ENCODE results near the gene MYH13.
A peak's percentile ranks its signal among the peaks of the same experiment; 100 is the strongest.

MYH13 gene

DNA sequence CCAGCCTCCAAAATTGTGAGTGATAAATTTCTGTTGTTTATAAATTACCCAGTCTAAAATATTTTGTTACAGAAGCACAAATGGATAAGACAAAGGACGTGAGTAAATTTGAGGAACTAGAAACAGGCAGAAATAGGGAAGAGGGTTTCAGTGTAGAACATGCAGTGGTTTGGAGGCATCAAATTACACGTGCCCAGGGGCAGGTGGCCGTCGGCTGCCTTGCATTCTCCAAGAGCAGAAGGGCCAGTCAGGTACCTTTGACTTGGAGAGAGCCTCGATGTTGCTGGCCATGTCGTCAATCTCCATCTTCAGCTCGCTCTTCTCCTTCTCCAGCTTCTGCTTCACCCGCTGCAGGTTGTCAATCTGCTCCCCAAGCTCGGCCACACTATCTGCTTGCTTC, 54.3 kb downstream of the MYH13 start:
- no peak for DNase-seq (ENCODE audit: low read depth)
- no peak overlapping the region for H3K4me3 ChIP-seq (ENCODE audit: low read length)
- TF ChIP-seq, protein P1, sequence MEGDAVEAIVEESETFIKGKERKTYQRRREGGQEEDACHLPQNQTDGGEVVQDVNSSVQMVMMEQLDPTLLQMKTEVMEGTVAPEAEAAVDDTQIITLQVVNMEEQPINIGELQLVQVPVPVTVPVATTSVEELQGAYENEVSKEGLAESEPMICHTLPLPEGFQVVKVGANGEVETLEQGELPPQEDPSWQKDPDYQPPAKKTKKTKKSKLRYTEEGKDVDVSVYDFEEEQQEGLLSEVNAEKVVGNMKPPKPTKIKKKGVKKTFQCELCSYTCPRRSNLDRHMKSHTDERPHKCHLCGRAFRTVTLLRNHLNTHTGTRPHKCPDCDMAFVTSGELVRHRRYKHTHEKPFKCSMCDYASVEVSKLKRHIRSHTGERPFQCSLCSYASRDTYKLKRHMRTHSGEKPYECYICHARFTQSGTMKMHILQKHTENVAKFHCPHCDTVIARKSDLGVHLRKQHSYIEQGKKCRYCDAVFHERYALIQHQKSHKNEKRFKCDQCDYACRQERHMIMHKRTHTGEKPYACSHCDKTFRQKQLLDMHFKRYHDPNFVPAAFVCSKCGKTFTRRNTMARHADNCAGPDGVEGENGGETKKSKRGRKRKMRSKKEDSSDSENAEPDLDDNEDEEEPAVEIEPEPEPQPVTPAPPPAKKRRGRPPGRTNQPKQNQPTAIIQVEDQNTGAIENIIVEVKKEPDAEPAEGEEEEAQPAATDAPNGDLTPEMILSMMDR (conservative IDR thresholded peaks at IDR 0.05; ENCODE audit: low read length), result no peak

DNA sequence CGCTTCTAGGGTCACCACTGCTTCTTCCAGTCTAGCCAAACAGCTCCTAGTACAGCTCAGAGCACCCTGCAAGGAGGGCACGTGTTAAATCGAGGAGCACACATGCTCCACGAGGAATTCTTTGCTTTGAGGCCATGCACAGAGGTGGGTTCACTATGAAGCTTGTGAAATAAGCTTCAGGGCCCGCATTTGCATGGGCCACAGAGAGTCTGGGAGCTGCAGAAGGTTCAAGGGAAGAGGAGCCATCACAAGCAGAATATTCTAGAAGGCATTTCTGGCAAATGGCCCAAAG, 55.3 kb downstream of the MYH13 start:
- no peak overlapping the region for H3K4me3 ChIP-seq (ENCODE audit: low read length)
- DNase-seq (ENCODE audit: low read depth), result no peak
- TF ChIP-seq, protein P1 (conservative IDR thresholded peaks at IDR 0.05; ENCODE audit: low read length), result no peak

- H3K4me3 ChIP-seq (ENCODE audit: low read length), result no peak overlapping the region
- TF ChIP-seq, protein P1 (conservative IDR thresholded peaks at IDR 0.05; ENCODE audit: low read length), result peak; percentile 53
- DNase-seq (ENCODE audit: low read depth), result peak; percentile 32
These were observed 55.8 kb downstream of the MYH13 start for GRCh38 chr17:10316801-10317542.

- H3K4me3 ChIP-seq (ENCODE audit: low read length), result no peak overlapping the region
- DNase-seq (ENCODE audit: low read depth), result no peak
- TF ChIP-seq, protein P1 (conservative IDR thresholded peaks at IDR 0.05; ENCODE audit: low read length), result no peak
These were observed 58.5 kb downstream of the MYH13 start for GRCh38 chr17:10314329-10314728.

GRCh38 chr17:10313037-10313672, 59.7 kb downstream of the MYH13 start:
- TF ChIP-seq, protein P1 (conservative IDR thresholded peaks at IDR 0.05; ENCODE audit: low read length), result no peak
- DNase-seq (ENCODE audit: low read depth), result no peak
- no peak overlapping the region for H3K4me3 ChIP-seq (ENCODE audit: low read length)

- TF ChIP-seq, protein P1 (conservative IDR thresholded peaks at IDR 0.05; ENCODE audit: low read length), result no peak
- H3K4me3 ChIP-seq (ENCODE audit: low read length), result no peak overlapping the region
- no peak for DNase-seq (ENCODE audit: low read depth)
These were observed 61.7 kb downstream of the MYH13 start for GRCh38 chr17:10311131-10311530.
